HG02763 (cell line): ENCODE measurements around the gene PICALM.
A peak's percentile ranks its signal among the peaks of the same experiment; 100 is the strongest.
"Not testable (repeated sequence)": the region's sequence is repeated elsewhere in the genome, so short reads cannot be mapped to it uniquely, and the experiment has no call there.

Experiments
- ATAC-seq: cut with Tn5 transposase; IDR thresholded peaks from one replicate; pipeline ENCODE4 v1.9.1; 2021; ENCODE audit warnings: mild to moderate bottlenecking, moderate library complexity; ENCODE audit not compliant: unreplicated experiment

The PICALM gene

DNA sequence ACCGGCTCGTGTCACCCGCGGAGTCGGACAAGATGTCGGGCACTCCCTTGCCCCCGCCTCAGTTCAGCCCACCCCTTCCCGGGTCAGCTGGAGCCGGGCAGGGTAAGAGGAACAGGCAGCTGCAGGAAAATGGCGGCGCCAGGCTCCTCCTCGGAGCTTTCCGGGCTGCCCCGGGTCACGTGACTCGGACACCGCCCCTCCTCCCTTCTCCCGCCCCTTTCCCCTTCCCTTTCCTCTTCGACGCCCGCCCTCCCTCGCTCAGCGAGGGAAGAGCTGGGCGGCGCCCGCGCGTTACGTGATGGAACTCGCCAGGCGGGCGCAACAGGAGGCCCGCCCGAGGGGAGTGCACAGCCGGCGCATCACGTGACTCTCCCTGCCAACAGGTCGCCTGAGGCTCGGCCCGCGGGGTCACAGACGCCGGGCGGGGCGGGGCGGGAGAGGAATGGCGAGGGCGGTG, at the start of gene PICALM:
Gene PICALM (minus strand): TSS at position 134 of the 457 bp plus-strand sequence. CDS start 304 bp downstream, outside the sequence.
- peak; percentile 81 for ATAC-seq

GRCh38 chr11:86118253-86118652, 49.4 kb upstream of the PICALM start:
- ATAC-seq = no peak

GRCh38 chr11:86117712-86118063, 48.8 kb upstream of the PICALM start:
- no peak for ATAC-seq

DNA sequence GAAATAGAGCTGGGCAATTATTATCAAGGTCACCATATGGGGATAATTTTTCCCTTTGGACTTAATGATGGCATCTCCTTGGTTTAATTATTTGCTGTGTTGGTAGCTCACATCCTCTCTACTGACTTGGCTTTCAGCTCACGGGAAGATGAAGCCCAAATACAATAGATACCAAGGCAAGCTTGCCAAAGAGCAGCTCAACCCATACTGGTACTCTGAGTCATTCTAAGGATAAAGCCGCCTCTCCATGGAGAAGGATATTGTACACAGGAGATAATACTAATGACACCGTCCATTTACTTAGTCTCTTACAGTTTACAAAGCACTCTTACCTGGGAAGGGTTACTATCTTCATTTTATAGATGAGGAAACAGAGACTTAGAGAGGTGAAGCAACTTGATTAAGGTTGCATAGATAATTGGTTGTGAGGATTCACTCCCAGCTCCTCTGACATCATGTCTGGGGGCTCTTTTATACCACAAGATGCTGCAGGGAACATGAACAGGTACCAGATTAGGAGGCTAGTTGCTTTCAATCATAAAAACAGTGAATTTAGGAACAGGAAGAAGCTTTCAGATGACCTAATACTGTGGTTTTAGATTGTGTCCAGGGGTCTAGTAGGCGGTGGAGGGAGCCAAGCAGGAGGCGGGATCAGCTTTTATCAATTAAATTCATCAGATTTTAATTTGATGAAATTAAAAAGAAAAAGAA, 48.3 kb upstream of the PICALM start:
- ATAC-seq = no peak

GRCh38 chr11:86116386-86116726, 47.5 kb upstream of the PICALM start:
- peak; percentile 88 for ATAC-seq

- peak; percentile 30 for ATAC-seq
Measured at GRCh38 chr11:86115542-86116385, 46.9 kb upstream of the PICALM start.

DNA sequence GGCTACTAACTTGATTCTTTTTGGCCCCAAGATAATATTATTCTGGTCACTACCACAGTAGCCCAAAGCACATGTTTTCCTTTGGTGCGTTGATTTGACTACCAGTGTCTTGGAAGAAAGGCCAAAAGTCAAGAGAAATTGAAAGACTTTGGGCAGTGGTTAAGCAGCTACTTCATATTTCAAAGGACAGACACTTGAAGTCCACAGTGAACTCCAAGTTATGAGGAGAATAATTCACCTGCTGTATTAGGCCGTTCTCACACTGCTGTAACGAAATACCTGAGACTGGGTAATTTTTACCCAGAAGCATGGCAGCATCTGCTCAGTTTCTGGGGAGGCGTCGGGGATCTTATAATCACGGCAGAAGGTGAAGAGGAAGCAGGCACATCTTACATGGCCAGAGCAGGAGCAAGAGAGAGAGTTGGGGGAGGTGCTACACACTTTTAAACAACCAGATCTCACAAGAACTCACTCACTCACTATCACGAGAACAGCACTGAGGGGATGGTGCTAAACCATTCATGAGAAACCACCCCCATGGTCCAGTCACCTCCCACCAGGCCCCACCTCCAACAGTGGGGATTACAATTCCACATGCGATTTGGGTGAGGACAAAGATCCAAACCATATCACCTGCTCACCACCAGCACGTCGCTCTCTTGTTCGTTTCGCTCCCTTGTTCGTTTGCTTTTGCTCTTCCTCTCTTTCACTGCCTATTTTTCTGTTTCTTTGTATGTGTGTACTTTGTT, 40.2 kb upstream of the PICALM start:
- ATAC-seq = no peak

DNA sequence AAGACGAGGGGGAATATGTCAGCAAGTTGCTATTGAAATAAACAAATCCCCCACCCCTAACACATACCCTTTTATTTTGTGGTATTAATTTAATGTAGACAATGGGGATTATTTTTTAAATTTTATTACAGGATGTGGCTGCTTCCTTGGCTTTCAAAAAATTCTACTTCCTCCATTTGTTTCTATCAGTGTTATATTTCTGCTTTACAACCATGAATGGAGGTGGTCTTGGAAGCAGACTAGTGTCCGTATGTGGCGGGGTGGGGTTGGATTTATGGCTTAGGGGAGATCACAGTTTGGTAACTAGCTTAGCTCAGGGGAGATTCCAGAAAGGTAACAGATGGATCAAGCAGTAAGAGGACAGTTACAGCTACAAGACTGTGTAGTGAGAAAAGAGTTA, 39.3 kb upstream of the PICALM start:
- ATAC-seq = no peak

DNA sequence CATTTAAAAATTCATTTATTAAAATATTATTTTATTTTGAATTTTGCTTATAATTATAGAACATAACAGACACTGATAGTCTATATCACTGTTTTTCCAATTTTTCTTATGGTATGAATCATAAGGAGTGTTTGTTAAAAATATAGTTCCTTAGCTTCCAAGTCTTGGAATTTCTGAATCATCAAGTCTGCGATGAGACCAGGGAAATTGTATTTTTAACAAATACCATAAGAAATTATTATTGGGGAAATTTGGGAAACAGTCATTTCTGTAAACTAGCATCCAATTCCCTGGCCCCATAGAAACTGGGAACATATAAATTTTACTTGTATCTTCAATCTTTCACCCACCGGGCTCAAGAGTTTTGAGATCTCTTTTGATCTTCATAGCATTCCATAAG, 38.0 kb upstream of the PICALM start:
- no peak for ATAC-seq

DNA sequence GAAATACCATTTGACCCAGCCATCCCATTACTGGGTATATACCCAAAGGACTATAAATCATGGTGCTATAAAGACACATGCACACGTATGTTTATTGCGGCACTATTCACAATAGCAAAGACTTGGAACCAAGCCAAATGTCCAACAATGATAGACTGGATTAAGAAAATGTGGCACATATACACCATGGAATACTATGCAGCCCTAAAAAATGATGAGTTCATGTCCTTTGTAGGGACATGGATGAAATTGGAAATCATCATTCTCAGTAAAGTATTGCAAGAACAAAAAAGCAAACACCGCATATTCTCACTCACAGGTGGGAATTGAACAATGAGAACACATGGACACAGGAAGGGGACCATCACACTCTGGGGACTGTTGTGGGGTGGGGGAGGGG, 37.1 kb upstream of the PICALM start:
- ATAC-seq = not testable (repeated sequence)

GRCh38 chr11:86105601-86106000, 36.7 kb upstream of the PICALM start:
- not testable (repeated sequence) for ATAC-seq

- no peak for ATAC-seq
Measured at GRCh38 chr11:86103808-86104207, 34.9 kb upstream of the PICALM start.

DNA sequence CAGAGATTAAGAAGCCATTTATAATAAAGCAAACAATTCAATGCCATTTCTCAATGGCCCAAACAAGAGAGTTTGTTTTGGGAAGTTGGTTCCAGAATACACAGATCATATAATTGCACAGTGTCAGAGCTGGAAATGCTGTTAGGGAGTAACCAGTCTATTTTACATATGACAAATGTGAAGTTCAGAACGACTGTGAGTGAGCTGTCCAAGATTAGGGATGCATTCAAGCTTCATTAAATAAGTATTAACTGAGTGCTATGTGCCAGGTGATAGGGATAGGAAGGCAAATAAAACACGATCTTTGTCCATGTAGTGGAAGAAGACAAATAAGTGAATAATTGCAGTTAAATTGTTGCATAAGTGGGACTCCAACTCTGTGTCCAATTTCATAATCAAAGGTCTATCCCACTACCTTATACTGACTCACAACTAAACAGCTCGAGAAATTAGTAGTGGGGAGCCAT, 33.1 kb upstream of the PICALM start:
- no peak for ATAC-seq

DNA sequence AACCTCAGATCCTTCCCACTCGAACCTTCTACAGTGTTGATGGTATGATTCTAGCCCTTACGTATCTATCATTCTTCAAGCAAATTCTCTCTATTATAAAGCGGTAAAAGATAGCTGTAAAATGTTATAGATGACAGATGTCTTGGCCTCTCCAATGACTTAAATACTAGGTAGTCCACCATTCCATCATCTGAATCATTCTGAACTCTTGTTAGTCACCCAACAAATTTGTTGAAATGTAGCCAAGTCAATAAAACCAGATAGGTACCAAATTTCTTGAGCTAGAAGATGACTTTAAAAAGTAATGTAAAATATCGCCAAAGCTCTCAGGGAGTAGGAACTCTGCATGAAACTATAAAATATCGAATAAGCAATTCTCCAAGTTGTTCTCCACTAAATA, 32.6 kb upstream of the PICALM start:
- ATAC-seq = no peak

DNA sequence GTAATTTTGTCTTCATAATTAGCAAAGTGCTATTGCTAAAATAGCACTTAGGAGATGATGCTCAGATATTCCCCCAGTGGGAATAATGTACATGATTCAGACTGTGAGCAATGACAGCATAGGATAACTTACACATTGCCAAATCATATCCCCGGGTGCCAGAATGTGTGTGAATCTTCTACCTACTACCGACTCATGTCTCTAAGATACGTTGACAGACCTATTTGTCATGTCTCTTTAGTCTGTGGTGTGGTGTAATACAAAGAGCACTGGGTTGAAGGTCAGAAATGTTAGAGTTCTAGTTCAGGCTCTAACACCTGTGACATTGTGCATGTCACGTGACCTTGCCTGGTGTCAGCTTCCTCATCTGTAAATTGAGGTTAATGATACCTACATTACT, 31.0 kb upstream of the PICALM start:
- ATAC-seq = no peak

DNA sequence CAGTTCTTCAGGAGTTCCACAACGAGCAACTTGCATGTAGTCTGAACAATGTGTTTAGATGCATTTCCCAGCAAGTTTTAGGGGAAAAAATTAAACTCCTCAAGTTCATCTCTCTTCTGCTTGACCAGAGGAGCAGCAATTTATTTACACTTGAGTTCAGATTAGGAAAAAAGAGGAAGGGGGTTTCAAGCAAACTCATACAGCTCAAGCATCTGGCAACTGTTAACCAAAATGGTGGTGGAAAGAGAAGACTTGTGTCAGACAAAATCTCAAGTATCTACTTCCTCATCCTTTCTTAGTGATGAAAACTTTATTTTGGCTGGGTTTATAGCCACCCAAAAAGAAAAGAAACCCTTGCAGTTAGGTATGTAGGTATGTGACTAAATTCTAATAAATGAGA, 29.1 kb upstream of the PICALM start:
- no peak for ATAC-seq

DNA sequence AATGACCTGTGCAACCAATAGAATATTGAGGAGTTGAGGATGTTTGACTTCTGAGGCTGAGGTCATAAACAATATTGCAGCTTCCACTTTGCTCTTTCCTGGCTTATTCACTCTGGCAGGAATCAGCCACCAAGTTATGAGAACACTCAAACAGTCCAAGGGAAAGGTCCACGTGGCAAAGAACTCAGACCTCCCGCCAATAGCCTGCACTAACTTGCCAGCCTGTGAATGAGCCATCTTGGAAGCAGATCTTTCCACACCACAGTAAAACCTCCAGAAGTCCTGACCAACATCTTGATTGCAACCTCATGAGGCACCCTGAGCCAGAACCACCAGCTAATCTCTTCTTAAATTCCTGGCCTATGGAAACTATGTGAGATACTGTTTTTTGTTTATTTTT, 22.7 kb upstream of the PICALM start:
- no peak for ATAC-seq

- ATAC-seq = no peak
Measured at GRCh38 chr11:86091086-86091485, 22.2 kb upstream of the PICALM start.

DNA sequence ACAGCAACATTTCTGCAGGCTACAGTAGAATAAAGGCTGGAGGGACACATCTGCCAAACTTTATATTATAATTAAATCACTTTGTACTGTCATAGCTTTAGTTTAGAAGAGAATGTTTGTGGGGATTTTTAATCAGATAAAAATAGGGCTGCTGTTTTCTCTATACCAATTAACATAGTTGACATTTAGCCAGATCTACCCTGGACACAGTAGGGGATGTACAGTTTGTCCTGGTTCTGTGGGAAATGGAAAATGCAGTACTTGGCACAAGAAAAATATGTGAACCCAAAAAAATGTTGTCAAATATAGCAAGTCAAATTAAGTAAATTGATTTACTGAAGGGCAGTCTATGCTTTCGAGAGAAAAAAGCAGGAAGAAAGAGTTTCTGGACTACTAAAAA, 20.8 kb upstream of the PICALM start:
- no peak for ATAC-seq

DNA sequence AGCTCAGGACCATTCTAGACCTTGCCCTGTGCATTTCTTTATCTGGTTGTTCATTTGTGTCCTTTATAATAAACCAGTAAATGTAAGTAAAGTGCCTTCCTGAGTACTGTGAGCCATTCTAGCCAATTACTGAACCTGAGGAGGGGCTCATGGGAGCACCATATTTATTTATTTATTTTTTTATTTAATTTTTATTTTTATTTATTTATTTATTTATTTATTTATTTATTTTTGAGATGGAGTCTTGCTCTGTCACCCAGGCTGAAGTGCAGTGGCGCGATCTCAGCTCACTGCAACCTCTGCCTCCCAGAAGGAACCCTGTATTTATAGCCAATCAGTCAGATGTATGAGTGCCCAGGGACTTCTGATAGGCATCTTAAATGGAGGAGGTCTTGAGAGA, 18.8 kb upstream of the PICALM start:
- not testable (repeated sequence) for ATAC-seq

DNA sequence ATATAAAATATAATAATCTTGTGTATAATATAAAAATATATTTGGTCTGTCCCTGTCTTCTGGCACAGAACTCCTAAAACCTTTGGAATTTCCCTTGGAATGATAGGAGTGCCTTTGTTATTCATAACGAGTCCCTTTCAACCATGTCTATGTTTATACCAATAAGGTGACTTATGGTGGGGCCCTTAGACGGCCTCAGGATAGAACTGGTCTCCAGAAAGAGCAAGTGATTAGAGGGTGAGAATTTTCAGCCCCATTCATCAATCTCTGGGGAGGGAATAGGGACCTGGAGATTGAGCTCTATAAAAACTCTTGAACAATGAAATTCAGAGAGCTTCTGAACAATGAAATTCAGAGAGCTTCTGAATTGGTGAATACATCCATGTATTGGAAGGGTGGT, 18.4 kb upstream of the PICALM start:
- ATAC-seq = no peak

DNA sequence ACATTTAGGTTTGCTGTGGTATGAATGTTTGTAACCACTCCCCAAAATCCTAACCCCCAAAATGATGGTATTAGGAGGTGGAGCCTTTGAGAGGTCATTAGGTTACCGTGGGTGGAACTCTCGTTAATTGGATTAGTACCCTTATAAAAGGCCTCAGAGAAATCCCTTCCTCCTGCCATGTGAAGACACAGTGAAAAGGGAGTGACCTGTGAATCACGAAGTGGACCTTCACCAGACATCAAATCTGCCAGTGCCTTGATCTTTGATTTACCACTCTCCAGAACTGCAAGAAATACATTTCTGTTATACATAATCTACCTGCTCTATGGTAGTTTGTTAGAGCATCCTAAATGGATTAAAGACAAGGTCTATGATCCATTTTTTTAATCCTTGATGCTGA, 12.6 kb upstream of the PICALM start:
- ATAC-seq = no peak
